GM08714 (cell line): ENCODE results near the gene ANKS1B.
"Not testable (repeated sequence)": the region's sequence is repeated elsewhere in the genome, so short reads cannot be mapped to it uniquely, and the experiment has no call there.

Experiments used
- H3K4me3 ChIP-seq: fragments of 200-500 bp; sonication (Bioruptor generic); 2 replicates; pipeline ENCODE4 v1.5.1; 2014; ENCODE audit warnings: mild to moderate bottlenecking, low read length, inconsistent platforms
- ZNF274 ChIP-seq: IDR thresholded peaks from 2 replicates; pipeline ENCODE4 v1.6.1; 2012; ENCODE audit warnings: mild to moderate bottlenecking, low read depth, low read length

The ANKS1B gene

GRCh38 chr12:99732131-99732530 lies 252.6 kb downstream of the ANKS1B start:
- no peak for TF ChIP-seq ZNF274
- H3K4me3 ChIP-seq: no peak overlapping the region

DNA sequence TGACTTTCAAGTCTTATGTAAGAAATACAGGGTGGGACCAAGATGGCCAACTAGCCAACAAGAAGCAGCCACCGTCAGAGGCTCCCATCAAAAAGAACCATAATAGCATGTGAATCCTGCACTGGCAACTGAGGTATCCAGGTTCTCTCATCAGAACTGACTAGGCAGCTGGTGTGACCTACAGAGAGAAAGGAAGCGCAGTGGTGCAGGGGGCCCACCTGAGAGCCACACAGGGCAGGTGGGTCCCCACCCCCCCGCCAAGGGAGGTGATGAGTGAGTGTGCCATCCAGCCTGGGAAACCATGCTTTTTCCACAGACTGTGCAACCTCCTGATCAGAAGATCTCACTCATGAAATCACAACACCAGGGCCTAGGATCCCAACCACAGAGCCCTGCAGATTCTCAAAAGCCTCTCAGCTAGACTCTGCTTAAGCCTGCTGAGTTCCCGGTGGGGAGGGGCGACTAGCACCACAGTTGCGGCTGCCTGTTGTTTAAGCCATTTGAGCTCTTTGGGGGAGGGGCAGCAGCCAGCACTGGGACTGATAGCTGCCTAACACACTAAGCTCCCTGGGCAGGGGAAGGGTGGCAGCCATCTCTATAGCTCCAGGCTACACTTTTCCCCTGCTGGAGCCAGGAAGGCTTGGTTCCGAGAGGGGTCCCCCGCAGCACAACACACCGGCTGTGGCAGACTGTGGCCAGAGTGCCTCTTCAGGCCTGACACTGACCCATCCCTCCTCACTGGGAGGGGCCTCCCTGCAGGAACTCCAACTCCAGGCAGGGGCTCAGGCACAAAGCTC lies 261.8 kb downstream of the ANKS1B start:
- no peak overlapping the region for H3K4me3 ChIP-seq
- TF ChIP-seq ZNF274: no peak

GRCh38 chr12:99721715-99722275 lies 262.9 kb downstream of the ANKS1B start:
- no peak overlapping the region for H3K4me3 ChIP-seq
- no peak for TF ChIP-seq ZNF274

- not testable (repeated sequence) for H3K4me3 ChIP-seq
These were observed 264.7 kb downstream of the ANKS1B start for GRCh38 chr12:99720083-99720465.

GRCh38 chr12:99719411-99720082 lies 265.2 kb downstream of the ANKS1B start:
- not testable (repeated sequence) for H3K4me3 ChIP-seq

DNA sequence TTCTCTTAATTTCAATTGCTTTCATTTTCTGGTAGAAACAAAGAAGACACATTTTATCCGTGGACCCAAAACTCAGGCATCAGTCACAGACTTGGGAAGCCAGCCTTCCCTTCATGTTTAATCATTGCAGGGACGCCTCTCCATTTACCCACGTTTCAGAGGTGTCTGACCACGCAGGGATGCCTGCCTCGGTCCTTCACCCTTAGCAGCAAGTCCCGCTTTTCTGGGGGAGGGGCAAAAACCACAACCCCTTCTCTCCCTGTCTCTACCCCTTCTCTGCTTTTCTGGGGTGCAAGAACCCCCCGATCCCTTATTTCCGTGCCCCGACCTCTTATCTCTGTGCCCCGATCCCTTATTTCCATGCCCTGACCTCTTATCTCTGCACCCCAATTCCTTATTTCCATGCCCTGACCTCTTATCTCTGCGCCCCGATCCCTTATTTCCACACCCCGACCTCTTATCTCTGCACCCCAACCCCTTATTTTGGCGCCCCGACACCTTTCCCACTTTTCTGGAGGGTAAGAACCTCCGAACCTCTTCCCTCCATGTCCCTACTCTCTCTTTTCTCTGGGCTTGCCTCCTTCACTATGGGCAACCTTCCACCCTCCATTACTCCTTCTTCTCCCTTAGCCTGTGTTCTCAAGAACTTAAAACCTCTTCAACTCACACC lies 268.8 kb downstream of the ANKS1B start:
- not testable (repeated sequence) for H3K4me3 ChIP-seq

- H3K4me3 ChIP-seq: not testable (repeated sequence)
These were observed 269.8 kb downstream of the ANKS1B start for GRCh38 chr12:99714921-99715320.

DNA sequence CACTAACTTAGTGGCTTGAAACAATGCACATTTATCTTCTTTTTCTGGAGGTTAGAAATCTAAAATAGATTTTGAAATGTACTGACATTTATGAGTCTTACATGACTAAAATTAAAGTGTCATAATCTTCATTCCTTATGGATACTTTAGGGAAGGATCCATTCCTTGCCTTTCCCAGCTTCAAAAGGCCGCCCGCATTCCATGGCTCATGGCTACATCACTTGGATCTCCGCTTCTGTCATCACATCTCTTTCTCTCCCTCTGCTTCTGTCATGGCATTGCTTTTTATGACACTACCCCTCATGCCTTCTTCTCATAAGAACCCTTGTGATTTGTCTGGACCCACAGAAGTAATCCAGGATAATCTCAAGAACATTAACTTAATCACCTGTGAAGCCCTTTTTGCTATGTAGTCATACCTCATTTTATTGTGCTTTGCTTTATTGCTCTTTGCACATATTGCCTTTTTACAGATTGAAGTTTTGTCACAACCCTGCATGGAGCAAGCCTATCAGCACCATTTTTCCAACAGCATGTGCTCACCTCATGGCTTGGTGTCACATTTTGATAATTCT lies 270.7 kb downstream of the ANKS1B start:
- H3K4me3 ChIP-seq: no peak overlapping the region
- no peak for TF ChIP-seq ZNF274

DNA sequence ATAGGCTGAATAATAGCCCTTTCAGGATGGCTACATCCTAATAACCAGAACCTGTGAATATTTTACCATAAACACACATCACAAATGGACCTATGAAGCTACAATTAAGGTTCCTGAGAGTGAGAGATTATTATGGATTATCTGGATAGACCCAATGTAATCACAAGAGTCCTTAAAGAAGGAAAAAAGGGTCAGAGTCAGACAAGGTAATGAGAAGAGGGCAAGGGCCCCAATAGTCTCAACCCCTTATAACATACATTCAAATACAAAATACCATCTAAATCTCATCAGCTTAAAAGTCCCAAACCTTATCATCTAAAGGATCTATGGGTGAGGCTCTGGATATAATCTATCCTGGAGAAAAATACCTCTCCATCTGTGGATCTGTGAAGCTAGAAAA lies 272.5 kb downstream of the ANKS1B start:
- no peak for TF ChIP-seq ZNF274
- H3K4me3 ChIP-seq: no peak overlapping the region

- no peak overlapping the region for H3K4me3 ChIP-seq
- no peak for TF ChIP-seq ZNF274
These were observed 273.5 kb downstream of the ANKS1B start for GRCh38 chr12:99711246-99711645.

DNA sequence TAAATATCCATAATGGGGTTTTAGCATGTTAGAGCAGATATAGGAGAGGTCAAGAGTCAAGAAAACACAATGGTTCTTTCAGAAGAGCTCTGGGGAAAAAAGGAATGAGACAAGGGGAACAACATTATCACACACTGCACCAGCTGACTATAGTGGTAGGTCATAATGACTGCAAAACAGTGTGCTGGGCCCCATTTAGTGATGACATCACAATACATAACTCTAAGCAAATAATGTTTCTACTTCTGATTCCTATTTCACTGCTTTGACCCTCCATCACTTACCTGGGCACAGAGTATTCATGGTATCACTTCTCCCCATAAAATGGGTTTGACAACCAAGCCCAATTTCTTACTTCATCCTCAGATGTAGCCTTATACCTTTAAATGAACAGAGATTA lies 275.1 kb downstream of the ANKS1B start:
- no peak overlapping the region for H3K4me3 ChIP-seq
- no peak for TF ChIP-seq ZNF274

DNA sequence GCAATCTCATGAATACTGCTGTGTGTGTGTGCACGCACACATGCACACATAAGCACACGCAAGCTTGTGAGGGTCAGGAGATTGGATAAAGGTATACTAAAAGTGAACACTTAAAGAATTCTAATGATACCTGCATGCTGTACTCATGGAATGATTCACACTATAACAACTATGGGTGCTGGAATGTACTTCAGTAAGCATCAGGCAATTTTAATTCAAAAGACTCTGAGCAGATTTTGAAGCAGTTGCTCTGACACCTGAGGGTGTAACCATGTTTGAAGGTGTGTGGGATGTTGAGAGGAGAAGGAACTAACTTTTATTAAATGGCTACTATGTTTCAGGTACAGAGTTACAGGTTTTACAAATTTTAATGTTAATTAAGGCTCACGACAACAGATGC lies 275.6 kb downstream of the ANKS1B start:
- TF ChIP-seq ZNF274: no peak
- no peak overlapping the region for H3K4me3 ChIP-seq

DNA sequence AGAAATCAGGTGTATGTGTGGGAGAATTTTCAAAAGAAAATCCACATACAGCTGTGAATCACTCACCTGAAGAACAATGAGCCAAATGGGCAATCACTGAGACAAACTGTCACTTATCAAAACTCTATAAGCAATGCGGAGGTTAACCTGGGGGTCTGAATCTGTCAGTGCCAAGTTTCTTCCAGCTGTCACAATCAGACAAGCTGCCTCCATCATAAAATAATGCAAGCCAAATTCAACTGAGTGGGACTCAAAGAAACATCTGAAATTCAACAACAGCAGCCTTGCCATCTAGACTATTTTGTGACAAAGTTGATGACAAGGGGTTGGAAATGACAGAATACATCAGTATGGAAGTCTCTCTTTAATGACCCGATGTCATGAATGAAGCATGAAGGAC lies 276.9 kb downstream of the ANKS1B start:
- no peak overlapping the region for H3K4me3 ChIP-seq
- TF ChIP-seq ZNF274: no peak

DNA sequence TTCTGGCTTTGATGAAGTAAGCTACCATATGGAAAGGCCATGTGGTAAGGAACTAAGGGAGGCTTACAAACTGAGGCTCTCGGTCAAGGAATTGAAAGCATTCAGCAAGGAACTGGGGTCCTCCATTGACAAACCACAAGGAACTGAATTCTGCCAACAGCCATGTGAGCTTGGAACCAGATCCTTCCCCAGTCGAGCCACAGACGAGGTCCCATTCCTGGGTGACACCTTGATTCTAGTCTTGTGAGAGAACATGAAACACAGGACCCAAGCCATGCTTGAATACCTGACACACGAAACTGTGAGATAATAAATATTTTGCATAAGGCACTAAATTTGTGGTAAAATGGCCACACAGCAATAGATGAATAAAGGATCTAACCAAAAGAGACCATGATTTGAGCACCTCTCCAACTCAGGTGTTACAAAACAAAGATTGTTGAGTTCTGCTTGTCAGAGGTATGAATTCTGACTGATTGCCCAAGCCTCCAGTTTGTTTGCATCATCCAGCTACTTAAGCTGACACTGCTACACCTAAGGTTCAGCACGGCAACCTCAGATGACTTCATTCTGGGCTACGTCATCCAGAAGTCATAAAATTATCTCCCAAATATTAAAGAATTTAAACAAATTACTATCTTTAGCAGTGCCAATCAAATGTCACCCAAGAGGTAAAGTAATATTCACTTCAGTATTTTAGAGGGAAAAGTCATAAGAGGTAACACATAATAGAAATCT lies 277.8 kb downstream of the ANKS1B start:
- H3K4me3 ChIP-seq: no peak overlapping the region
- no peak for TF ChIP-seq ZNF274
